Measurements from ENCODE around the gene NEU2.
"Not testable (repeated sequence)": the region's sequence is repeated elsewhere in the genome, so short reads cannot be mapped to it uniquely, and the experiment has no call there.

NEU2 gene

DNA sequence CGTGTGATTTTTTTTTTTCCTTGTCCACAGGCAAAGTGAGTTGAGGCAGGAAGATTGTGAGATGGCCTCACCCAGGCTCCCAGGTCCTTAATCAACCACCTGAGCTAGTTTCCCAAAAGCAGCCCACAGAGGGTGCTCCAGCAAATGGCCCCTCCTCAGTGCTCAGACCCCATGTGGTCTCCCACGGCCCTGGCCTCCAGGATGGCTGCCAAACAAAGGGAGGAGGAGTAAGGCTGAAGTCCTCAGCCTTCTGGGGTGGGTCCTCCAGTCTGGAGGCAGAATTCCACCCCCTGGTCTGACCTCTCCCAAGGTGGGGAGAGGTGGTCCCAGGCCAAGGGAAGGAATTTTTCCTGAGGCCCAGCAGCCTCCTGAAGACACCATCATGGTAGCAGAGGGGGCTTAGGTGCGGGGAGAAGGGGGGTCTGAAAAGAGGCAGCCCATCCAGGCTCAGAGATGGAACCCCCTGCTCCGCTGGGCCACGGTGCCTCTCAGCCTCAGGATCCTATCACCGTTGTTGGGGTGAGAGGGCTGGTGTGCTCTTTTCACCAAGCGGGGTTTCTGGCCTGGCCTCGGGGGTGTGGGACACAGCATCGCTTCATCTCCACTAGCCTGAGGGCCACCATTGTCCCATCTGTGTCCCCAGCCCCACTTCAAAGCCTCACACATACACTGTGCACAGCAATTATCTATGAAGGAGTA lies 21.8 kb upstream of the NEU2 start:
- DNase-seq: no peak

DNA sequence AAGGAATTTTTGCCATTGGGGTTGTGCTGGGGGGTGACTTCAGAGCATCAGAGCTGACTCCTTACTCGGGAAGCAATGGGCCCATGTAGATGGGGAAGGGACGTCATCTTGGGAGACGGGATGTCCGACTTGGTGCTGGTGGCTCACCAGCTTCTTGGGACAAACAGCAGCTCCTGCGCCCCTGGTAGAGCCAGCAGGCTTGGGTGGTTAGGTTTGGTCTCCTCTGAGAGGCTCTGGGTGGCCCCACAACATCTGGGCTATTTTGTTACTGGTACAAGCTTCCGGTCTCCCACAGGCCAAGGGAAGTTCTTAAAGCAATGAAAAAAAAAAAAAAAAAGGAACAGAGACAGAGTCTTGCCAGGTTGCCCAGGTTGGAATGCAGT lies 21.2 kb upstream of the NEU2 start:
- DNase-seq: no peak

DNA sequence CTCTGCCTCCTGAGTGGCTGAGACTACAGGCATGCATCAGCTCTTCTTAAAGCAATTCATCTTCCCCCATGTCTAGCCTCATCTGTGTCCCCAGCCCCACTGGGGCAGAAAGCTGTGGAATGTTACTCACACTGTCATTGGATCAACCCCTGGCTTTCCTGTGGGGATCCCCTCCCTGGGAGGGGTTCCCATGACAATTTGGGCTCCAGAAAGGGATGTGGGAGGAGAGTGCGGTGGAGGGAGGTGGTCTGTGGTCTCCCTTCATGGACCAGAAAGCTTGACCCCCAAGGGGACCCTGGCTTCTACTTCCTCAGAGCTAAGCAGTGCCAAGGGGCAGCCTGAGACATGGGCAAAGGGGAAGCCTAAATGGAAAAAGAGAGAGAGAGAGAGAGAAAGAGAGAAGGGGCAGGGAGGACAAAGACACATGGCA lies 20.8 kb upstream of the NEU2 start:
- DNase-seq: no peak

DNA sequence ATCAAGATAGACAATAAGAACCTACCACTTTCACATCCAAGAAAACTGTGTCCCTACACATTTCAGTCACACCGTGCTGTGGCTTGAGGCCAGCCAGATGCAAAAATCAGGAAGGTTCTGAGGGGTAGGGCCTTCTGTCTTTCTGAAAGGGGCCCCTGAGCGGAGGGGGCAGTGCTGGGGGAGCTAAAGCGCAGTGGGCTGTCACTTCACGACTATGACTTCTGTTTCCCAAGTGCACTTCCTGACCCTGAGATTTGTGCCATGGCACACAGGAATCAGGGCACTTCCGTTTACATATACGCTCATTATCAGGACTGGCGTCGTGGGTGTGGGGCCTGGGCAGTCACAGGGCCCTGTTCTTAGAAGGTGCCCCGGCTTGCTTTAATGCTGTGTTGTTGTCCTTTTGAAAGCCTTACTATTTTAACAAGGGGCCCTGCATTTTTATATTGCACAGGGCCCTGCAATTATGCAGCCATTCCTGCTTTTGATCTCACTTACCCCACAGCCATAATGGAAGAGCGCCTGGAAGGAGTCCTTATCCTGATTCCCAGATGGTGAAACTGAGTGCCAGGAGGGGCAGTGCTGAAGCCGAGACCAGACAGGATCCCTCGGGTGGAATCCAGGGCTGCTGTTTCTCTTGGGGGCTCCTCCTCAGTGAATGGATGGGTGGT lies 20.0 kb upstream of the NEU2 start:
- DNase-seq: no peak

DNA sequence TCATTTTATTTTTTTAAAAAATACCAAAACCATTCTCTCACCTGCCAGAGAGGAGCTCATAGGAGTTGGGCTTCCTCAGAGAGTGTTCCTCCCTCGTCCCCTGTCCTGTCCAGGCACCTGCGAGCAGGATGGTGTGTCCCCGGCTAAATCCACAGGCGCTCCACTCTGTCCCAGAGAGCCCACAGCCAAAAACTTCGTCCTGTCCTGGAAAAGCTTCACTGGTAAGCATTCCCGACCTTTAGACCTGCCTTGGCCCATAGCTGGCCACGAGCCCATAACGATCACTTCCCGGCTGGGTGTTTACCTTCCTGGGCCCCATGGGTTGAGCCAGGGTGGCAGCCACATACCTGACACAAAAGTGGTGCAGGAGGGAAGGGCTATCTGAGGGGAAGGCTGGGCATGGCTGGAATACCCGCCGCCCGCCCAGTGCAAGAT lies 19.4 kb upstream of the NEU2 start, which contains the start of gene NGEF:
Gene NGEF, minus strand, starts transcription at position 230 of the 435 bp plus-strand sequence. CDS start 38,366 bp downstream, outside the sequence.
- DNase-seq: no peak

DNA sequence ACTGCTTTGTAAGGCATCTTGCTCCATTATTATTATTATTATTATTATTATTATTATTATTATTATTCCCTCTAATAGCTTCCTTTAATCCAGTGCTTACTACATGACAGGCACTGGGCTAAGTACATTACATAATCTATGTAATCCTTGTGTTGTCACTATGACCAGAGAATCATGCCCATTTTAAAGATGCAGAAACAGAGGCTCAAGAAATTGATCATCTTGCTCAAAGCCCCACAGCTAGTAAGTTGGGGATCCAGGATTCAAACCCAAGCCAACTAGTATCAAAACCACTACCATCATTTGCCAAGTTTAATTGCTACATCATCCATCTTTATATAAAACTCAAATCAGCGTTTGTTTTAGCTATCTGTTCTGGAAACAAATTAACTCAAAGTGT lies 18.8 kb upstream of the NEU2 start:
- DNase-seq: no peak

DNA sequence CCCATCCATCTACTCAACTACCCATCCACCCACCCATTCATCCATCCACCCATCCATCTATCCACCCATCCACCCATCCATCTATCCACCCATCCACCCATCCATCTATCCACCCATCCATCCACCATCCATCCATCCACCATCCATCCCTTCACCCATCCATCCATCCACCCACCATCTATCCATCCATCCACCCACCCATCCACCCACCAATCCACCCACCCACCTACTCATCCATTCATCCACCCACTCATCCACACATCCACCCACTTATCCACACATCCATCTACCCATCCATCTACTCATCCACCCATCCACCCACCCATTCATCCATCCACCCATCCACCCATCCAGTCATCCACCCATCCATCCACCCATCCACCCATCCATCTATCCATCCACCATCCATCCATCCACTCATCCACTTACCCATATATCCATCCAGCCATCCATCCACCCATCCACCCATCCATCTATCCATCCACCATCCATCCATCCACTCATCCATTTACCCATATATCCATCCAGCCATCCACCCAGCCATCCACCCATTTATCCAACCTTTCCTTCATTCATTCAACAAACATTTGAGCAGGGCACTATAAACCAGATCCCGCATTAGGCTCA lies 17.3 kb upstream of the NEU2 start:
- DNase-seq: no peak

DNA sequence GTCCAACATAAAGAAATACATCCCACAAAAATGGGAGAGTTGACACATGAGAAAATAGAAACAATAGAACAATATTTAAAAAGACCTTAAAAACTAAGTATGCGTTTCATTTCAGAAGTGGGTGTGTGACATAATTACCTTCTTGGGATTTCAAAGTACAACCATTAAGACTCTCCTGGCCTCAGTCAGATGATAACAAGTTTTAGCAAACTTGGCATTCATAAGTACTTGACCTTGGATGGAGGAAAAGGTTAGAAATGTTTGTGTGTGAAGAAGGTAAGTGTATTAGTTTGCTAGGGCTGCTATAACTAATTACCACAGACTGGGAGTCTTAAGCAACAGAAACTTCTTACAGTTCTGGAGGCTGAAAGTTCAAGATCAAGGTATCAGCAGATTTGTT lies 14.5 kb upstream of the NEU2 start:
- DNase-seq: no peak

DNA sequence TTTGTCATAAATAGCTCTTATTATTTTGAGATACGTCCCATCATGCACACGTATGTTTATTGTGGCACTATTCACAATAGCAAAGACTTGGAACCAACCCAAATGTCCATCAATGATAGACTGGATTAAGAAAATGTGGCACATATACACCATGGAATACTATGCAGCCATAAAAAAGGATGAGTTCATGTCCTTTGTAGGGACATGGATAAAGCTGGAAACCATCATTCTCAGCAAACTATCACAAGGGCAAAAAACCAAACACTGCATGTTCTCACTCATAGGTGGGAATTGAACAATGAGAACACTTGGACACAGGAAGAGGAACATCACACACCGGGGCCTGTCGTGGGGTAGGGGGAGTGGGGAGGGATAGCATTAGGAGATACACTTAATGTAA lies 12.9 kb upstream of the NEU2 start:
- not testable (repeated sequence) for DNase-seq

DNA sequence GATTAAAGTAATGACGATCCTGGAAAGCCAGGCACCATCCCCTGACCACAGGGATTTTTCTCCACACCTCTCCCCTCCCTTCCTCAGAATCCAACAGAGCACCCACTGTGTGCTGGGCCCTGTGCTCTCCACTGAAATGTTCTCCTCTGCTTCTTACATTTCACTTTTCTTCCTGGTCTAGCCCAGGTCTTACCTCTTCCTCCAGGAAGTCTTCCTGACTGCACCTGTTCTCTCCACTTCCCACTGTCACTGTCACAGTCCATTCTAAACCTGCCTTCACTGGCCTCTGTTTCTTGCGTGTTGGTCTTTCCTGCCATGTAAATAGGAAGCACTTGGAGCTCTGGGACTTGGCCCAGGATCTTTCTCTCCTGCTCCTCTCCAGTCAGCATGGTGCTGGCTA lies 12.0 kb upstream of the NEU2 start:
- no peak for DNase-seq

DNA sequence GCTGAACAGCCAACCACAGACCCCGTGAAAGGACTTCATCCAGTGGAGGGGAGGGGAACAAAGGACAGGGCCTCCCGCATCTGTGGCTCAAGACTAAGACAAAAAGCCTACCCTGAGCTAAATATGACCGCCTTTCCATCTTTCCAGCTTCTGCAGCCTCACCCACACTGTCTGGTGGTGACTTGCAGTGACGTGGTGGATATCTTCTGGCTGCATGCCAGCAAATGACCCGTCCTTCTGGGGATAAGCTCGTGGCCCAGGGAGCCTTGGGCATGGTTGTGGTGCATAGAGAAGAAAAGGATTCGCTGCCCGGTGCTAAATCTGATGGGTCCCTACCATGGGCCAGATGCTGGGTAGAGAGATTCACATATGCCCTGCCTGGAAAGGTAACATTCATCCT lies 10.7 kb upstream of the NEU2 start:
- DNase-seq: no peak

DNA sequence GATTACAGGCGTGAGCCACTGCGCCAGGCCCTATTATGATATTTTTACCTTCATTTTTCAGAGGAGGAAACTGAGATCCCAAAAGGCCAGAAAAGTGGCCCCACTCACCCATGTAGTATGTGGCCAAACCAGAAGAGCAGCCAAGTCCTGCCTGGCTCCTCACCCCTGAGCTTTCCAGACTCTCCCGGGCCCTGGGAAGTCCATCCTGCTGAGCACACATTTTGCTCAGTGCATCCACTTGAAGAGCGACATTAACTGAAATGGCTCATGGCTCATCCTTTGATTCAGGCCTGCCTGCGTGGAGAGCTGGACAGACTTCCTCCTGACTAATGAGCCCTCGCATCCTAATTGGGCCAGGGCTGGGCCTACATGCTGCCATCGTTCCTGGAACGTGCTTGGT lies 9.9 kb upstream of the NEU2 start:
- DNase-seq: no peak

DNA sequence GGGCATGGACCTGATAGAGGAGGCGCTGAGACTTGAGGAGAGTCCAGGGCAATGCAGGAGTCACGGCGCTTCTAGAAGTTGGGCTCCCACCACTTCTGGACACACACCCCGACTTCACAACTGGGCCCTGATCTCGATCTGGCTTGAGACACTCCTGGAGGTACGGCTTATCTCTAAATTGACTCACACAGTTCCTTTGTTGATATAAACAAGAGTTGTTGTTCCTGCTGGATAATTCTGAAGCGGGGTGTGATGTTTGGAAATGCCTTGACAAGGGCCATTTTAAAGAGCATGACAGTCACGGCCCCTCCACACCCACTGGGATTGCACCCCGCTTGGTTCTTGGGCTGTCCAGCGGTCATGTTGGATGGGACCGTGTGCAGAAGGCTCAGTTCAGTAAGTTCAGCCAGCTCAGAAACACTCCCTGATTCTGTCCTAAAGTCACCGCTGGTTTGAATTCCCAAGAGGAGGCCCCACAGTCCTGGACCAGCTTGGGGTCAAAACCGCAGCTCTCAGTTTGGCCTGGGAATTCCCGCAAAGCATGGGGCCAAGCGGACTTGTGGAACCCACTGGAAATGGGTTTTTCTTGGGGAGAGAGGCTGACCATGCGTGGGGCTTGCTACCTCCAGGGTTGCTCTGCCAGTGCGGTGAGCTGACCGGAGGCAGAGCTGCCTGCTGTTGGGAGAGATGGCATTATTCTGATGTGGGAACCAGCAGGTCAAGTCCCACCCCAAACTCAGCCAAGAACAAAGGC lies 9.3 kb upstream of the NEU2 start:
- DNase-seq: no peak

DNA sequence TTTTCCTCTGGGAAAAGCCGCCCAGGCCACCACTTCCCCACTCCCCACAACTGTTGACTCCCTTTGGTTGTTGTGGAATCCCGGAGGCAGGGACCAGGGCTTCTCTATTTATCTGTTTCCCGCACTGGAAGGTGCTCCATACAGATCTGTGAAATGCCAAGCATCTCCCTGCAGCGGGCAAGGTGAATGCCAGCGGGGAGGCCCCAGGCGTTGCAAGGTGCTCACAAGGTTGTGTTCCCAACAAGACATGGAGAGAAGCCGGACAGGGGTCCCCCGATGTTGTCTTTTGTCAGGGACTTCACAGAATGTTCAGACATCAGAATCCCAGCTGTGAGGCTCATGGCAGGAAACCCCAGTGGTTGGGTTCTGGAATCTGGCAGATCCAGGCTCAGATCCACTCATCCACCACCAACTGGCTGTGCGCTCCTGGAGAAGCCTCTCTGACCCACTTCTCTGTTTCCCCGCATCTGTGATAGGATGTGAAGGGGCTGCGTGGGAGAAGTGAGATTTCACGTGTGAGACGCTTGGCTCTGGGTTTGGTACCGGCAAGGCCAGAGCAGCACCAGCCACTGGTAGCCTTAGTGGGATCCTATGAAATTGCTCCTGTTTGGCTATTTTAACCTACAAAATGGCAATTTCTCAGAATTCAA lies 8.6 kb upstream of the NEU2 start:
- no peak for DNase-seq

DNA sequence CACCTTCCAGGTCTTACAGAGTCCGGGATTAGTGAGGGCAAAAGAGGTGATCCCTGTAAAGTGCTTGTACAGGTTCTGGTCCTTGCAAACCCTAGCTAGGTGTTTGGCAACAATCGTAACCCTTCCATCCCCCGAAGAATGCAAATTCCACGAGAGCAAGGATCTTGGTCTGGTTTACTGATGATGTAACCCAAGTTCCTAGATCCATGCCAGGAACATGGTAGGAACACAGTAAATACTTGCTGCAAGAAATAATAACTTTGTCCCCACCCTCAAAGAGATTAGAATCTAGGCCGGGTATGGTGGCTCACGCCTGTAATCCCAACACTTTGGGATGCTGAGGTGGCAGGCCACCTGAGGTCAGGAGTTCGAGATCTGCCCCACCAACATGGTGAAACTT lies 6.8 kb upstream of the NEU2 start:
- no peak for DNase-seq

DNA sequence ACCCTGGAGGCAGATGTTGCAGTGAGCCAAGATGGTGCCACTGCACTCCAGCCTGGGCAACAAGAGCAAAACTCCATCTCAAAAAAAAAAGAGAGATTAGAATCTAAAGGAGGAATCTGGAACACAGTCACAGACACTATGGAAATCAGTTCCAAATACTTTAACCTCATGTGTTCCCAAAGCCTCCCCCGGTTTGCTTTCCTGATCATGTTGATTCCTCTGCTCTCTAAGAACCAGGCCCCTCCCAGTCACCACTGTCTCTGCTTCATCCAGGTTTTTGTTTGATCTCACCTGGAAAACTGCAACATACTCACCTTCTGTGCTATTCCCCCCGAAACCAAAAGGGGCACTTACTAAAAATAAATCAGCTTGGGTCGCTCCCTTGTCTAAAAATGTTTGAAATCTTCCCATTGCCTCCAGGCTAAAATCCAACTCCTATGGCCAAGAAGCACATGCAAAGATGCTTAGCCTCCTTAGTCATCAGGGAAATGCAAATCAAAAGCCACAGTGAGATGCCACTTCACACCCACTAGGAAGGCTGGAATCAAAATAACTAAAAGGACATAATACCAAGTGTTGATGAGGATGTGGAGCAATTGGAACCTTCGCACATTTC lies 6.2 kb upstream of the NEU2 start:
- no peak for DNase-seq

DNA sequence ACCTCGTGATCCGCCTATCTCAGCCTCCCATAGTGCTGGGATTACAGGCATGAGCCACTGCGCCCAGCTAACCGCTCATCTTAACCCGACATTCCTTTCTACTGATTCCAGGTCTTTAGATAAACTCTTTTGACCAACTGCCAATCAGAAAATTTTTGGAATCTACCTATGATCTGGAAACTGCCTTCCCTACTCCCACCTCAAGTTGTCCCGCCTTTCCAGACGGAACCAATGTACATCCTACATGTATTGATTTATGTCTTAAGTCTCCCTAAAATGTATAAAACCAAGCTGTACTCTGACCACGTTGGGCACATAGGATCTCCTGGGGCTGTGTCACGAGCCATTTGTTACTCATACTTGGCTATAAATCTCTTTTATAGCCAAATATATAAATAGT lies 3.2 kb upstream of the NEU2 start:
- no peak for DNase-seq

DNA sequence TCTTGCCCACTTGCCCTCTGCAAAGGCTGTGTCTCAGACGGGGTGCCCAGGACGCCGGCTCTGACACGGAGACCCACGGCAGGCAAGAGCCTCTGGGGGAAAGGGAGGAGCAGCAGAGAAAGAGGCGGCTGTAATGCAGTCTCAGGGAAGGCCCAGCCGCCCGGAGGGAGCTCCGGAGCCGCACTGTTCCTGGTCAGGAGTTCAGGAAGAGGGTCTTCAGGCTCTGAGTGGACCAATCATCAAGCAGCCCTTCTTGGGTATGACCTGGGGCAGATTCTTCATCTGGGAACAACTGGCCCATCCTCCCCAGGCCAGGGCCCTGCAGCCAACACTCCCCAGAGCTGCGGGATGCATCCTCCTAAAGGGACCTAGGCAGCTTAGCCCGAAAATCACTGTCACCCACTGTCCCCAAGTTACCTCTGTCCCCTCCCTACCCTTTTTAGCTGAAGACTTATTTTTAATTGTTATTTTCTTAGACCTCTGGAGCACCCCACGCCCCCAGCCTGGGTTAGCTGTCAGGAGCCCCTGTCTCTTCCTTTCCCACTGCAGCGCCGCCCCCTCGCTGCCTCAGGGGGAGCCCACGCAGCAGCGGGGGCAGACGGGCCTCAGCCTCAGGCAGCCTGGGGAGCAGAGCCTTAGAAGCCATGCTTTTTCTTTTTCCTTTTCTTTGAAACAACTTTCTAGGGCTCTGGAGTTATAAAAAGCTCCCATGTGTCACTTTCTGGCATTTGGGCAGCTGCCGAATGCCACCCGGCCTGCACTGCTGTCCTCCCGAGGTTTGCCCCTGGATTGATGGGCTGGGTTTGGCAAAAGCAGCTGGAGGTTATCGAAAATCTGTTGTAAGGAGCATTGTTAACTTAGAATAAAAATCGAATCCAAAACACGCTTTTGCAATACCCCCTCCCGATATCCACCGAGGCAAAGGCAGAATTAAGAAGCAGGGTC lies 644 bp upstream of the NEU2 start:
- no peak for DNase-seq

DNA sequence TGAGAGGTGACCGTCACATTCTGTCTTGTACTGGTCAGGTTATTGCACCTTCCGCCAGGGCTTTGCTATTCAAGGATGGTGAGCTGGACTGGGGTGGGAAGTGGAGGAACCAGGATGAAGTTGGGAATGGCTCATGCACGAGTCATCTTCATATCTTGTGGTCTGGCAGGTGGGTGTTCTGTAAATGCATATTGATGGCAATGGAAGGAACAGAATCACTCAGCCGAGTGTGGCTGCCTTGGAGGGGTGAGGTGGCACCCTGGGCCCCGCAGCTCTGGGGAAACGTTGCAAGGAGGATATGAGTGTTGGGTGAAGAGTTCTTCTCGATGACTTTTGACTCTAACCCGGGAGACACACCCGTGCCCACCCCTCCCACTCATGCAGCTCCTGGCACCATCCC lies 1.2 kb downstream of the NEU2 start:
- DNase-seq: no peak

DNA sequence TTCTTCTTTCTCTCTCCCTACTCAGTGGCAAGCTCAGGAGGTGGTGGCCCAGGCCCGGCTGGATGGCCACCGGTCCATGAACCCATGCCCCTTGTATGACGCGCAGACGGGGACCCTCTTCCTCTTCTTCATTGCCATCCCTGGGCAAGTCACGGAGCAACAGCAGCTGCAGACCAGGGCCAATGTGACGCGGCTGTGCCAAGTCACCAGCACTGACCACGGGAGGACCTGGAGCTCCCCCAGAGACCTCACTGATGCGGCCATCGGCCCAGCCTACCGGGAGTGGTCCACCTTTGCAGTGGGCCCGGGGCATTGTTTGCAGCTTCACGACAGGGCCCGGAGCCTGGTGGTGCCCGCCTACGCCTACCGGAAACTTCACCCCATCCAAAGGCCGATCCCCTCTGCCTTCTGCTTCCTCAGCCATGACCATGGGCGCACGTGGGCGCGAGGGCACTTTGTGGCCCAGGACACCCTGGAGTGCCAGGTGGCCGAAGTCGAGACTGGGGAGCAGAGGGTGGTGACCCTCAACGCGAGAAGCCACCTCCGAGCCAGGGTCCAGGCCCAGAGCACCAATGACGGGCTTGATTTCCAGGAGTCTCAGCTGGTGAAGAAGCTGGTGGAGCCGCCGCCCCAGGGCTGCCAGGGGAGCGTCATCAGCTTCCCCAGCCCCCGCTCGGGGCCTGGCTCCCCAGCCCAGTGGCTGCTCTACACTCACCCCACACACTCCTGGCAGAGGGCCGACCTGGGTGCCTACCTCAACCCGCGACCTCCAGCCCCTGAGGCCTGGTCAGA lies 1.8 kb downstream of the NEU2 start:
- DNase-seq: no peak

Data from midbrain (tissue), 1 donor.